HG03558 (cell line): ENCODE measurements around the gene SCRN2.

Source experiments
- ATAC-seq: cut with Tn5 transposase; IDR thresholded peaks from one replicate; pipeline ENCODE4 v1.9.1; 2021; ENCODE audit warnings: moderate number of reproducible peaks; ENCODE audit not compliant: unreplicated experiment; ENCODE audit errors: extremely low read depth

Gene SCRN2

DNA sequence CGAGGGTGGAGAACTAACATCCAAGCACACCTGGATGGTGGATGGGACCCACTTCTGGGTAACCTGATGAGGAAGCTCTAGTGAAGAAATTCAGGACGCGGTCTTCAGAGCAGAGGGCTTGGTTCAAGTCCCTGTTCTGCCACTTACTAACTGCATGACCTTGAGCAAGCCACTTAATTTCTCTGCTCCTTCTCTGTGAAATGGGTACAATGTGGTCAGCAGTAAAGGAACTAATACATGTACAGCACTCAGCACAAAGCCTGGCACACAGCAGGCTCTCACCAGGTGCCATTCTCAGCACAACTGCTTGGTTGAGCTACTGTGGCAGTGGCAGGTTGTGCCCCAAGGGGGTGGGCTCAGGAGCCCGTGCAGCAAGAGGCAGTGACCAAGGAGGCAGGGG, 17.6 kb downstream of the SCRN2 start:
- ATAC-seq: no peak

DNA sequence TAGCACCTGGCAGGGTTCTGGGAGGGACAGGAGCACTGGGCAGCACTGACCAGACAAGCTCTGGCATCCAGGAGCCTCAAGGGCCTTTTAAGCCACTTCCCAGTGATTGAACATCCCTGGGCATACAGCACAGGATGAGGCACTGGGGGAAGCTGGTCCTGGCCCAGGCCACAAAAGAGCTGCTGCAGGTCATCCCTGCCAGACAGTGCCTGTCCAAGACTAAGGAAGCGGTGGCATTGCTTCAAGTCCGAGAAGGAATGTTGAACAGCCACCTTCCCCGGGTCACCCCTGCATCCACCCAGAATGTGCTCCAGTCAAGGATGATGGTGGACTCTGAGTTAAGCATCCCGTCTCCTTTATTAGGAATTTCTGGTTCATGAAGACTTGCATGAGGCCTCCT, 18.3 kb downstream of the SCRN2 start:
- ATAC-seq: no peak

DNA sequence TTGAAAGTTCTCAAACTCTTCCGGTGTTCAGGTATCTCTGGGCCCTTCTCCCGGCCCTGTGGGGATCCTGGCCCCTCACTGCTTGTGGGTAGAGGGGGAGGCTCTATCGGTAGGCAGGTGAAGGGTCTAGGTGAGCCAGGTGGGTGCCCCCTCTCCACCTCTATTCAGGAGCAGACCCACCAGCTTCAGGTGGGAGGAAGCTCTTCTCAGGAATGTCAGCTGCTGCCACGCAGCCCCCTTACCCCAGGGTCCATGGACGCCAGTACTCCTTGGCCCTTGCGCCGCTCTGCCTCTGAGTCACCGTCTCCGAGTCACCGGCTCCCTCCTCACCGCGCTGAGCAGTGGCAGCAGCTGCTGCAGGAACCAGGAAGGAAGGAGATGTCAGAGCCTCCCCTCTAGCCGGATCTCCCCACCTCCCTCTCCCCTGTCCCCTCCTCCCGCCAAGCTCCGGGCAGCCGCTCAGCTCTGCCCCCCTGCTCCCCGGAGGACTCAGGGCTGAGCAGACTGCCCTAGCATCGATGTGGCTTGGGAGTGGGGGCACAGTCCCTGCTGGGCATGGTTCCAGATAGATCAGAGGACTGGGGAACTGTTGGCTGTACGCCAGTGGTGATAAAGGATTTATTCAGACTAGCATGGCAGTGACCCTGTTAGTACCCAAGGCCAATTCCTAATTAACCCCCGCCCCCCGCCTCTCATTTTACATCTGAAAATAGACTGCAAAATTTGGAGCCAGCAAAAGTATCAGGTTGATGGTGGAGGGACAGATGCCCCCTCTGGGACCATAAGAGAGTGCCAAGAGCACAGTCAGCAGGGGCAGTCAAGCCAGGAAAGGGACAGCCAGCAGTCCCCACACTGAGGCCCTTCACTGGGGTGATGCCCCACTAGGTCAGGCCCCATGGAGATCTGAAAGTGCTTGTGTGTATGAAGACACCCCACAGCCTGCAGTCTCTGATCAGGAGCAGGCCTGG, 19.4 kb downstream of the SCRN2 start, which contains the start of gene OSBPL7:
TSS of gene OSBPL7 (minus strand) at position 371 of the 968 bp plus-strand sequence. CDS start 1,516 bp downstream, outside the sequence.
- no peak for ATAC-seq

DNA sequence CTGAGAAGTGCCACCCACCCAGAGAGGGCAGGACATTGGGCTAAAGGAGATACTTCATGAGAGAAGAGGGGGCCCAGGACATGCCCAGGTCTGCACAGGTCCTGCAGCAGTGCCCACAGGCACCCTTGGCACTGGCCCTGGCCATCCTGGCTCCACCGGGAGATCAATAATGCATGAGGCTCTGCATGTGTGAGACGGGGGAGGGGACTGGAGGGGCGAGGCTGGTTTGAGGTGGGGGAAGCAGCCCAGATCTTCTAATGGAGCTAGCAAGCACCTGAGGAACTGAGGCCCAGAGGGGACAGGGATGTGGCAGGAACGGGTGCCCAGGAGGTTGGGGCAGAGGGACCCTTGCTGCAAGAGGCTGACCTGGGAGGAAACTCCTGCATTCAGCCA, 20.0 kb downstream of the SCRN2 start:
- no peak for ATAC-seq

DNA sequence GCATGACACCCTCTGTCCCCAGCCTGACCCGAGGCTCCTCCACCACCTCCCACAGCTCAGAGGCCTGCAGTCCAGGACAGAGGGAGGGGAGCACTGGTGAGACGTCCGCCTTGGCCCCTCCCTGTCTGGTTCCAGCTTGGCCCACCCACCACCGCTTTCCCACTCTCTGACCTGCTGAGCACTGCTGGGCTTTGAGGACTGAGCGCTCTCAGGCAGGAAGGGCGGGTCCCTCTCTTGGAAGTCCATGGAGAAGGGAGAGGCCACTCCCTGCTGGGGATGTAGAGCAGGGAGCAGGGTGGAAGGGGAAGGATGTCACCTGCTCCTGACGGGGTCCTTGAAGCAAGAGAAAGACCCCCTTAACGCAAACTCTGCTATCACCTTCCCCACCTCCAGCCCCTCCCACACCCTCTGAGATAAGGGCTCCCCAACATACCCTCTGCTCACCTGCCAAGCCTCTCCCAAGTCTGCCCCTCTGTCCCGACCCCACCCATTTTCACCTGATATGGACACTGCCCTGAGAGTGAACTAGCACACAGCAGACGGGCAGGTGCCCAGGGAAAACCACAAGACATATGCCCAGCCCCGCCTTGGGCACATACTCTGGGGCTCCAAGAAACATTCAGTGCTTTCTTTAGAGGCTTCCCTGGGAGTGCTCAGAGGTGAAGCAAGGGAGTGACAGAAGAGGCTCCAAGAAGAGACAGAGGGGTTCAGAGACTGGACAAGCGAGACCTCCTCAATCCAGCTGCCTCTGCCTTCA, 20.9 kb downstream of the SCRN2 start:
- no peak for ATAC-seq

DNA sequence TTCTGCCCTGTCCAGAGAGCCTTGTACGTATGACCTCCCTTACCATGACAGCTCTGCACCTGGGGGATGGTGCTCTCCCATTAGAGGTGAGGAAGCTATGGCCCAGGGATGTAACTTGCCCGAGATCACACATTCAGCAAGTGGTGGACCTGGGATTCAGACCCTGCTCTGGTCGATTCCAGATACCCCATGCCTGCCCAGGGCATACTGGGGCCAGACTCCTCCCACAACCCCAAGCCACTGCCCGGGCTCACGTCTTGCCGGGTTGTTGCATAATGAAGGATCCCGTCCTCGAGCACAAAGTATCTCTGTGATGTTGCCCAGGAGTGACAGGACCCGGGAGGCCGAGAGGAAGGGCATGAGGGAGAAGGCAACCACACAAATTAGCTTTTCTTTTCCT, 21.6 kb downstream of the SCRN2 start:
- ATAC-seq: no peak

DNA sequence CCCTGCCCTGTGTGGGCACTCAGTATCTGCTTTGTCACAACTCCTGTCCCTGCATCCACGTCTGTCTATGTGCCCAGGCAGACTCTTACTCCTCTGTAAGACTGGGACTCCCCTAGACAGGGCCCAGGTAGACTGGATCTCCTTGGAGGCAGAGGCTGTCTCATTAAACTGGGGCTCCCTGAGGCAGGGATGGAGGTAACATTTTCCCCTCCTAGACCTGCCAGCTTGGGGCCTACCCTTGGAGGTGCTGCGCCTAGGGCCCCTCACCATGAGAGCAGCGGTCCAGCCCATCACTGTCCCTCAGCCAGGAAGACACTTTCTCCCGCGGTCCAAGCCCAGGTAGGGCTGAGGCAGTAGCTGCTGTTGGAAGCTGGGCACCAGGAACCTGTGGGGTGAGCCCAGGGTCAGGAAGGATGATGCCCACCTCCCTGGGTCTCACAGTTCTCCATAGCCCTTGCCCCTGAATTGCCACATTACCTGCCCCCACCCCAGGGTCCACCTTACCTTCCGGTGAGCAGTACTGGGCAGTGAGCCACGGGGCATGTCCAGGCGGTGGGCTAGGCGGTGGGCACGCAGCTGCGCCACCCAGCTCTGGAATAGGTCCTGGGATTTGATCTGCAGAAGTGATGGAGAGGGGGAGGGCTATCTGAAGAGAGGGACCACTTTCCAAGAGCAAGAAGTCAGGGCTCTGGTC, 22.9 kb downstream of the SCRN2 start:
- ATAC-seq: no peak

DNA sequence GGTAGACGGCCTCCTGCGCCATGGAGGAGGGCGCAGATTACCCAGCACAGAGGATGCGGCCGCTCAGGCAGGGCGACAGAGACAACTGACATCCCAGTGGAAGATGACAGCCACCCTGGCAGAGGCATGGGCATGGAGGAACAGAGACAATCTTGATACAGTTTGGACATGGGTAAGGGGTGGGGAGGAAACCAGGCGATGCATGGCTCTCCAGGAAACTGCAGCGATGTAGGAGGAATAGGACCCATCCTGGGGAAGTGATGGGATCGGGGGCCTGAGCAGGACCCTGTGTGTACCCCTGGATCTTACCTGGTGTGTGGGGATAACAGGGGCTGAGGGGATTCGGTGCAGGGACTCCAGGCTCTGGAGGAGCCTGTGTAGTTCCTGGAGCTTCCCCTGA, 24.1 kb downstream of the SCRN2 start:
- ATAC-seq: no peak

DNA sequence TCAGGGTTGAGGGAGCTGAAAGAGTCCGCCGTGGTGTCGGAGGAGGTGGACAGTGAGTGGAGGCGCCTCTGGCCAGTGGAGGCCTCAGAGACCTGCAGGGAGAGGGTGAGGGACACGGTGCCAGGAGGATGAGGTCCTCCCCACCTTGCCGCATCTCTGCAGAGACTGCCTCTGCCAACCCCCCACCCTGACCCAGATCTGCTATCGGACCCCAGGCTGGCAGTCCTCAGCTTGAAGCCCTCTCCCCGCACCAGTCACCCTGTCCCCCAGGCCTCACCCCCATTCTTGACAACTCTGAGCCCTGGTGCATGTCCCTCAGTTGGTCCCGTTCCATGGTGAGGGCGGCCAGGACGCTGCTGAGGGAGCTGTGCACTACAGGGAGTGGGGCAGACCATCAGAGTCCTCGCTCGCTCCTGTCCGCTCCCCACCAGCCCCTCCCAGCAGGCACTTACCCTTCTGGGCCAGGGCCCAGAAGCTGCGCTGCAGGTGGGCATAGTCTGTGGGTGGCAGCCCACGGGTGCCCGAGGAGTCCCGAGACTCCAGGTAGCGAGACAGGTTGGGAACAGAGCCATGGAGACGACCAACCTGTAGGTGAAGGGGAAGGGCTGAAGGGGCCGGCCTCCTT, 24.9 kb downstream of the SCRN2 start:
- ATAC-seq: no peak

DNA sequence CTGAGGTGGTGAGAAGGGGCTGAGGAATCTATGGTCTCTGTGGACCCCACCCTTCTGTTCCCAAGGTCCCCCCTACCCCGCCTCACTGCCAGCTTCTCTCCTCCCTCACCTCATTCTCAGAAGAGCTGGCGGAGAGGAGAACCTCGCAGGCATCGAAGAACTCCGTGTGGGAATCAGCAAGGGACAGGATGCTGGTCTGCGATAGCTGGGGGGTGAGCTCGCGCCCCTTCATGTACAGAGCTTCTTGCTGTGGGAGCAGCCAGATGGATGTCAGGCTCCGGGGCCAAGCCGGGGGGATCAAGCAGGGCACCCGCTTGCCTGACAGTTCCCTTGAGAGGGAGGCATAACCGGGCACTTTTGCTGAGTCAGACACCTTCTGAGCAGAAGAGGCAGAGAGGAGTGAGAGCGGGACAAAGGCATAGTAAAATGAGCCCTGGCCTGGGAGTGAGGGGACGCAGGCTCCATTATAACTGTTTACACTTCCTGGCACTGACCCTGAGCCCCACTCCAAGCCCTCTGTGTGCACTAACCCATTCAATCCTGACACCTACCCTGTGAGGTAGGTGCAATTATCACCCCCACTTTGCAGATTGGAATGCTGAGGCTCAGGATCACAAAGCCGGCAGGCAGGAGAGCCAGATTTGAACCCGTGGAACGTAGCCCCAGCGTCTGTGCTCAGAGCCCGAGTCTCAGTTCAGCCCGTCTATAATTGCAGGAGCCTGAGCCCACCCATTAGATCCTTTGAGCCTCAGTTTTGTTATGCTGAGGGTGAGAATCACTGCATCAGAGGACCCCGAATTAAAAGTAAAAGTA, 25.8 kb downstream of the SCRN2 start:
- no peak for ATAC-seq

DNA sequence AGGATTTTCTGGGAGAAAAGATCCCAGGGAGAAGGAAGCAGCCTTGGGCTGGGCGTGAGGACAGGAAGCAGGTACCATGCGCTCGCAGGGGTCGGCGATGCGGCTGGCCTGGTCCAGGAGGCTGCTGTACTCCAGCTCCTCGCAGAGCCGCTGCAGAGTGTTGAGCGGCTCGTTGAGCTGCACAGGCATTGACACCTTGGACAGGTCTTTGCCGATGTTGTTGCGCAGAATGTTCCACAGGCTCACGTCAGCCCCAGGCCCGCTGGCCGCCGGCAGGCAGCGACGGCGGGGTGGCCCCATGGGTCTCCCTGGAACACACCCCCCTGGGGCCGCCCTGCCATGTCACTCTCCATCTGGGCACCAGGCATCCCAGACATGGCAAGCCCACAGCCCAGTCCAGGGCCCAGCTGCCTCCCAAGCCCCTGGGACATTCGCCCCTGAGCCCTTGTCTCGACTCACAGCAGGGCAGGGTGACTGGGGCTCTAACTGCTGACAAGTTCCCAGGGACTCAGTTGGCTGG, 27.5 kb downstream of the SCRN2 start:
- no peak for ATAC-seq

DNA sequence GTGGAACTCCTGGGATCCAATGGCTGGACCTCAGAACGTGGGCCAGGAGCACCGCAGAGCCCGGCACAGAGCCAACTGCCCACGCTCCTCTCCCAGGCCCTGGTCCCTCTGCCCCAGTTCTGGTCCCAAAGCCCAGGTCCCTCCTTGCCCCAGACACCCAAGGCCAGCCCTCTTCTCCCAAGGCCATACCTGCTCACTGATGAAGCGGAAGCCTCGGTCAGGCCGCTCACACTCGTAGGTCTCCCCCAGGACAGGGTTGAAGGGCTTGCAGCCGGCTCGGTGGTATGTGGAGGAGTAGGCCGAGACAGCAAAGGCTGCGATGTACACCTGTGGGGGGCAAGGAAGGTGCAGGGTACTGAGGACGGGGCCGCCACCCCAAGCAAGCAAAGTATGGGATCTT, 28.0 kb downstream of the SCRN2 start:
- no peak for ATAC-seq

DNA sequence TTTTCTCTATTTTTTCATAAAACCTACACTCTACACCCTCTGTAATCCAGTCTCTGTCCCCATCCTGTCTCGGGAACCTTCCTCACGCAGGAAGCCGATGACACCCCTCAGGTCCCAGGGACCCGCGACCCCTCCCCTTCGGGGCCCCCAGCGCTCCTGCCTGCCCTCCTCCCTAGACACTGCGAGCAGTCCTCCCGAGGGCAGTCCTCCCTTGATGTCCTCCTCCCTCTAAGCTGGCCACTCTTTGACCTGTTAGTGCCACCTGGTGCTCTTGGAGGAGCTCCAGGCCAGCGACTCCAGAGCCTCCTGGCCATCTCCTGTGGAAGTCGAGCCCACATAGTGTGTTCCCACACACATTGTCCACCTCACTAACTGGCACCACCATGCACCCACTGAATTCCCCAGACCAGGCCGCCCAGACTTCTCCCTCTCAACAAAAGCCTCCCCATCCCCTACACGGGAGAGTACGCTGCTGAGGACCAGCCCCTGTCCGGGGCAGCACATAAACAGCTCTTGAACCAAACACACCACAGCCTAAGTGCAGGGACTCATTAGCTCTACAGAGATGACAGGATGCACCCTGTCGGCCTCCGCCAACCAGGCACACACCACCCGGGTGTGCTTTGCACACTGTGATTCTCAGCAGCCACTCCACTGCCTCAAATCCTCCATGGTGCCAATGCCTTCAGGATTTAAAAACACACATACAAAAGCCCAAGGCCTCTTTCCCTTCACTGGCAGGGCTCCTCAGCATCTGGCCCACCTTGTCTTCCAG, 28.7 kb downstream of the SCRN2 start:
- no peak for ATAC-seq

DNA sequence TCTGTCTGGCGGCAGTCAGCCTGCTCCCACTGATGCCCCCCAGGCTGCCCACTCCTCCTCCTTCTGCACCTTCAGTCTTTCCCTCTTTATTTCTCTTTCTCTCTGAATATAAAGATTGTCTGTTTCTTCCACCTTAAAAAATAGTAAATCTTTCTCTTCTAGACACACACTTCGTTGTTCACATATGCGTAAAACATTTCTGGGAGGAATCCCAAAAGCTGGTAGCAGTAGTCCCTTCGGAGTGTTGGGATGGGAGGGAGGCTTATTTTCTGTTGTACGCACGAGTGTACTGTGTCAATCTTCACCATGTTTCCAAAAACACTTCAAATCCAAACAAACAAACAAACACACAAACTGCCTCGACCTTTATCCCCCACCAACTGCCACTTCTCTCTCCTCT, 29.4 kb downstream of the SCRN2 start:
- ATAC-seq: no peak

DNA sequence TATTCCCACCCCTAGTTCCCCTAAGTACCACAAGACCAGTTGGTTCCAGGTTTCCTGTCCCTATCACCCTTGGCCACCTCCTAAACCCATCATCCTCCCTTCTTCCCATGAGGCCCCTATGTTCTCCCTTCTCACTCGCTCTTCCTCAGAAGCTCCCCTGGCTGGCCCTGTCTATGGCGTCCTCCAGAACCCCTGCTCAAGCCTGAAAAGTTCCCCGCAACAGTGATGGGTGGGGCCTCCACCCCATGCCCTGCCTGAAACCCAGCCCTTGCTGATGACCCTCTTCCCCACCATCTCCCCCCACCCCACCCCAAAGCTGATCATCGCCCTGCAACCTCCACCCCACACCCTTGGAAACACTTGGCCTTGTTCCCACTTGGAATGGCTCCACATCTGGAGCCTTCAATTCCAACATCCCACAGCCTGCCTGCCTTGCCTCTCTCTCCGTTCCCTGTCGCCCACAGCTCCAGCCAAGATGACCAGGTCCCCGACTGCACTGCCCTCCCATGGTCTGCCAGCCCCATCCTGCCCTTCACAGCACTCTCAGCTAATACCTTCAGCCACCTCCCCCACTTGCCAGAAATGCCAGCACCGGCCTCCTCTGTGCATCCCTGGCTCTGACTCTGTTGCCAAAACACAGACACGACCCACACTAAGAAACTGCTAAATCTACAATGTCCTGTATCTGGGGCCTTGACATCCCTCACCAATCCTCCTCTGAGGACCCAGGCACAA, 30.0 kb downstream of the SCRN2 start:
- no peak for ATAC-seq

DNA sequence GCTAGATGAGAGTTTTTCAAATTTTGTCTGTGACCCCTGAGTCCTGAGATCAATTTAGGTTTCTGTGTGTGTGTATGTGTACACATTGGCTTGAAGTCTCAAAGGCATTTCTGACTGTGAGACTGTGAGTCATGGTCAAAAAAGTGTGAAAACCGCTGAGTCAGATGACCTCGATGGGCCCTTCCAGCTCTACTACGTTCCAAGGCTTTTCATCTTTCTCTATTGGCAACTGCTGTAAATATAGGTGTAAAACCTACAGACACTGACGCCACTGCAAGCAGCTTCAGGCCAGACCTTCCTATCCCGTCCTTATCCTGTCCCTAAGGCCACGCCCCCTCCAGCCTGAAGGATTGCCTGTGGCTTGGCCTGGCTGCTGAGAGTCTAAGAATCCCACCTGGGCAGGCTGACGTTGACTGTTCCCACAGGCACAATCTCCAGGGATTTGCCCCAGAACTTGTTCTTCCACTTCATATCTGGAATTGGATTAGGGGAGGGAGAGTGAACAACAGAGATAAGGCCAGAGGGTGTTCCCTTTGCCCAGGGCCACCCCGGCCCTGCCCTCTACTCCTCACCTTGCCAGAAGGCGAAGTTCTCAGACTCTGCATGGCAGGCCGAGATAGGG, 30.8 kb downstream of the SCRN2 start:
- no peak for ATAC-seq

DNA sequence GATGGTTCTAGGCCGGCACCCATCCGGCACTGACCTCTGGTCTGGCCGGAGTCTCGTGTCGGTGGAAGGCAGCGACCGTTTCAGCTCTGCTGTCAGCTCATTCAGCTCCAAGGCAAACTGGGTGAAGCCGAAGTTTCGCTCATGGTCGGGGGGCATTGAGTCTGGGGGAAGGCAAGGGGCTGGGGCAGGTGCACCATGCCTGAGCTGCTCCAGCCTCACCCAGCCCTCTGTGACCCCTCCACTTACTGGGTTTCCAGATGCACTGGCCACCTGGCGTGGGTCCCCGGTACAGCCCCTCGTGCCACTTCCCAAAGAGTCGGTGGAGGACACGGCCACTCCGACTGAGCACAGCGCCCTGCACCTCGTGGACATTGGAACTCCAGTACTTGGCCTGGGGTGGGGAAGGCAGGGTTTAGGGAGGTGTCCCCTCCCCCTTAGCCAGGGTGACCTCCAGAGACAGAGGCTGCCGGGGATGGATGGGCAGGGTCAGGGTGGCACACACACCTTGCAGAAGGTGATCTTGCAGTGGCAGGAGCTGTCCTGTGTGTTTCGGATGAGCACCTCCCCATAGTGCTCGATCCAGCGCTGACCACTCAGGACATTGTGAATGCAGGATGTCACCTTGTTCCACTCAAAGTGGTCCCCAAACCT, 32.1 kb downstream of the SCRN2 start:
- no peak for ATAC-seq
